Right lobe of liver (tissue), 6 donors: ENCODE data around the gene LRRC15. TPM values are rescaled to one million over a fixed set of nuclear protein-coding genes. Genes with fewer than 3 reads are reported as not detected.
A peak's percentile ranks its signal among the peaks of the same experiment; 100 is the strongest.

Source experiments
- ATAC-seq, 4 donors: fragments of 200-7000 bp; cut with Tn5 transposase; one replicate each; pipeline ENCODE4 v1.9.1; 2020; ENCODE audit warnings: mild to moderate bottlenecking in 4 of 4, moderate library complexity in 4 of 4
- DNase-seq, 3 donors: peaks; one replicate each; pipeline ENCODE4 v3.0.0-alpha.2; 2020
- H3K27ac ChIP-seq, 3 donors: fragments of 200-600 bp; one replicate each; pipeline ENCODE4 v1.8.0; 2022
- H3K27me3 ChIP-seq, 2 donors: fragments of 200-600 bp; one replicate each; pipeline ENCODE4 v1.8.0; 2022
- H3K36me3 ChIP-seq, 4 donors: fragments of 200-600 bp; sonication (generic) in 1 of 4; one replicate each; pipeline versions ENCODE4 v1.5.1 to v1.8.0; 2017 to 2022; ENCODE audit warnings: control low read depth in 1 of 4
- H3K4me1 ChIP-seq, 4 donors: fragments of 200-600 bp; sonication (generic) in 1 of 4; one replicate each; pipeline versions ENCODE4 v1.5.1 to v1.8.0; 2017 to 2022; ENCODE audit warnings: control low read depth in 1 of 4
- H3K4me3 ChIP-seq, 3 donors: fragments of 200-600 bp; one replicate each; pipeline ENCODE4 v1.8.0; 2022
- H3K9me3 ChIP-seq, 4 donors: fragments of 200-600 bp; sonication (generic) in 1 of 4; one replicate each; pipeline versions ENCODE4 v1.5.1 to v1.8.0; 2017 to 2022; ENCODE audit warnings: control low read depth in 1 of 4
- POLR2A ChIP-seq: fragments of 450-650 bp; IDR thresholded peaks from one replicate; pipeline ENCODE4 v1.6.1; 2017; ENCODE audit warnings: antibody characterized with exemption, mild to moderate bottlenecking
- WGBS: methylation state at CpG from one replicate; pipeline ENCODE4 v1.1.6; 2018; ENCODE audit warnings: low coverage, low lambda C conversion rate; ENCODE audit not compliant: insufficient coverage; ENCODE audit errors: missing lambda C conversion rate; 5-methylcytosine and 5-hydroxymethylcytosine counted together
- intact Hi-C, 2 donors: fragments of 100-400 bp; cut with DNase I; formaldehyde crosslinking; loops; one replicate each; pipeline versions ENCODE4 v1.11.2 to v1.14.1; 2022
- total RNA-seq, 6 experiments: library from RNA; depleted of rRNA in 2 of 6; stranded (reverse); fragments of >200 nt in 2 of 6; fragmentation: NEBNext Ultra II Directional in 3 of 6; extraction: Animal tissue kit (Norgen Biotek cat#: 25700) in 3 of 6; gene quantifications; one replicate each; pipeline versions ENCODE4 v1.1.0 to v1.2.4, GENCODE V29; 2016 to 2023
- TF ChIP-seq, protein P1 (sequence below), 4 donors: fragments of 200-600 bp in 3 of 4; fragments of 450-650 bp in 1 of 4; IDR thresholded peaks; one replicate each; pipeline versions ENCODE4 v1.5.1 to v1.8.0; 2016 to 2022; ENCODE audit warnings: antibody characterized with exemption in 4 of 4, mild to moderate bottlenecking in 2 of 4
- donor health status: DM: no; HTN: yes; CAD: no.
- donor health status: DM: no; HTN: no; CAD: no.
- donor health status: DM: no; HTN: no; CAD: no.
- donor health status: DM: no; HTN: yes; CAD: no.
- donor health status: DM: no; HTN: yes; CAD: no.

The LRRC15 gene
- total RNA-seq, 6 experiments from 2014 or later: 0.07 to 0.37 (median 0.09) TPM; not detected in 1

DNA sequence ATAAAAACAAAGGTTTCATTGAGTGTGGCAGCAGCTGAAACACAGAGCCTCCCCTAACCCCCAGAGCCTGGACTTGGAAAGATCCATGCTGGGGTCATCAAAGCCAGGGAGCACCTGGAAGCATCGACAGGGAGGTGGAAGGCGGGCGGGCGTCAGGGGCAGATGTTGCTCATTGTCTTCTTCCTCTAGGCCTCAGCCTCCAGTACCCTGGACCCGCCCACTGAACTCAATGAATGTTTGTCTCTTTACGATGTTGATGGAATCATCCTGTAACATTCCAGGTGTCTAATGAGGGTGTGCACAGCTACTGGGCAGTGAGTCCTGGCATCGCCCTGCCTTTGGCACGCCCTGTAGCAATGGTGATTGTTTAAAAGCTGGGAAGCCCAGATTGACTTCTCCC is 19.7 kb upstream of the LRRC15 start:
- TF ChIP-seq, protein P1, sequence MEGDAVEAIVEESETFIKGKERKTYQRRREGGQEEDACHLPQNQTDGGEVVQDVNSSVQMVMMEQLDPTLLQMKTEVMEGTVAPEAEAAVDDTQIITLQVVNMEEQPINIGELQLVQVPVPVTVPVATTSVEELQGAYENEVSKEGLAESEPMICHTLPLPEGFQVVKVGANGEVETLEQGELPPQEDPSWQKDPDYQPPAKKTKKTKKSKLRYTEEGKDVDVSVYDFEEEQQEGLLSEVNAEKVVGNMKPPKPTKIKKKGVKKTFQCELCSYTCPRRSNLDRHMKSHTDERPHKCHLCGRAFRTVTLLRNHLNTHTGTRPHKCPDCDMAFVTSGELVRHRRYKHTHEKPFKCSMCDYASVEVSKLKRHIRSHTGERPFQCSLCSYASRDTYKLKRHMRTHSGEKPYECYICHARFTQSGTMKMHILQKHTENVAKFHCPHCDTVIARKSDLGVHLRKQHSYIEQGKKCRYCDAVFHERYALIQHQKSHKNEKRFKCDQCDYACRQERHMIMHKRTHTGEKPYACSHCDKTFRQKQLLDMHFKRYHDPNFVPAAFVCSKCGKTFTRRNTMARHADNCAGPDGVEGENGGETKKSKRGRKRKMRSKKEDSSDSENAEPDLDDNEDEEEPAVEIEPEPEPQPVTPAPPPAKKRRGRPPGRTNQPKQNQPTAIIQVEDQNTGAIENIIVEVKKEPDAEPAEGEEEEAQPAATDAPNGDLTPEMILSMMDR (IDR thresholded peaks at IDR 0.05): no peak
- TF ChIP-seq POLR2A: no peak
- no peak for ATAC-seq
- Histone ChIP-seq H3K27me3 (no peaks in the 10 kb centered on the region), H3K27ac (no peak overlapping the region), H3K9me3 (no peaks in the 10 kb centered on the region), H3K4me1 (no peaks in the 10 kb centered on the region), H3K36me3 (no peaks in the 10 kb centered on the region), H3K4me3 (no peak overlapping the region)
- 96% methylated on average over 4 of the region's 8 CpGs for WGBS
- DNase-seq: no peak
- intact Hi-C loops: no loop called here

DNA sequence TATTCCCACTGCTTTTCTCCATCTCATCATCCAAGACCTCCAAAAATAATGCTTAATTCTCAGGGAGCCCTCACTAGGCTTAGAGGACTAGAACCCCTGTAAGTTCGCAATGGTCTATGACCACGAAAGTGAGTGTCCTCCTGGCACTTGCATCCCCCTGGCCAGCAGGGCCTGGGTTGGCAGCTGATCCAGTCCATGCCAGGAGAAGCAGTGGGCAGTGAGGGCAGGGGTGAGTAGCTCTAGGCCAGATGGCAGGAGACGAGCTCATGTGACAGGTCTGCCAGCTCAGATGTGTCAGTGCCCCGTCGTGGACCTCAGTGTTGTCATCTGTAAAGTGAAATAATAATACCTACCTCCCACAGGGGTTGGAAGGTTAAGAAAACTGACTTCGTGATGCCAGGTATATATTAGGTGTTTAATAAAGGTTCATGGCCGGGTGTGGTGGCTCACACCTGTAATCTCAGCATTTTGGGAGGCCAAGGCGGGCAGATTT is 18.4 kb upstream of the LRRC15 start:
- Histone ChIP-seq H3K27ac (no peak overlapping the region), H3K36me3 (no peaks in the 10 kb centered on the region), H3K4me1 (no peaks in the 10 kb centered on the region), H3K9me3 (no peaks in the 10 kb centered on the region), H3K27me3 (no peaks in the 10 kb centered on the region), H3K4me3 (no peak overlapping the region)
- TF ChIP-seq POLR2A: no peak
- TF ChIP-seq, protein P1 (IDR thresholded peaks at IDR 0.05): no peak
- DNase-seq (no peak), ATAC-seq (no peak)
- intact Hi-C loops: no loop called here
- WGBS: 89% methylated on average over 6 of the region's 8 CpGs

DNA sequence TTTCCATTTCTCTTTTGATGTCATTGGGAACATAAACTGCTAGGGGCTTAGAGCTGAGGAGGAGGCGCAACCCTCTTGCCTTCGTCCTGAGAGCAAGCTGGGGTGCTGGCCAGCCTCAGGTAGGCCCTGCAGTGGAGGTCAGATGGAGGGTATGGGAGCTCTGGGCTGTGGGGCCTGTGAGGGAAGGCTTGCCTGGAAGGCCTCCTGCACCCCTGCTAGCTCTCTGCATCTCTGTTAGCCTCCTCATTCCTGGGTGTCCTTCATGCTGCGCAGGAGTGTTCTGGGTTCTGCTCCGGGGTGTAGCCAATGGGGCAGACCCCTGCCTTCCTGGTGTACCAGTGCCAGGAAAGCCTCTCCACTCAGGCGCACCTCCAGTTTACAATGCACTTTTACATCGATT is 17.7 kb upstream of the LRRC15 start:
- WGBS: 89% methylated on average over 5 of the region's 6 CpGs

DNA sequence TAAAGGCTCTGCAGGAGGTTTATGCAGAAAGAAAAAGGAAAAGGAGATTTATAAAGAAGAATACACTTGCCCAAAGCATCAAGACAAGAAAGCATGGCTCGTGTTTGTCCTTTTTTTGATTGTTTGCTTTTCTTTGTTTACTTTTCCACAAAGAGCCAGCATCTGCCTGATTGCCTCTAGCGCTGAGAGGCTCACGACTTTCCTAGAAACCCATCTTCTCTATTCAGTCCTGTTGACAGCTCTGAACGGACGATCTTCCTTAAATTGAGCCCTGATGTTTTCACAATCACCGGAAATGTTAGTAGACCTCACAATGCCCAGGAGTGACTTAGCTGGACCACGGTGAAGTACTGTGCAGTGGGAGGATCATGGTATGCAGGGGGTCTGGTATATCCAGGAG is 17.1 kb upstream of the LRRC15 start:
- intact Hi-C loops: no loop called here
- Histone ChIP-seq H3K36me3 (no peaks in the 10 kb centered on the region), H3K27me3 (no peaks in the 10 kb centered on the region), H3K9me3 (no peaks in the 10 kb centered on the region), H3K4me3 (no peak overlapping the region), H3K27ac (no peak overlapping the region), H3K4me1 (no peaks in the 10 kb centered on the region)
- DNase-seq (no peak), ATAC-seq (peak; percentile 47 to 72 (median 58))
- 18% methylated on average over 7 of the region's 7 CpGs for WGBS
- TF ChIP-seq POLR2A: no peak
- TF ChIP-seq, protein P1 (IDR thresholded peaks at IDR 0.05): no peak

More for the DNA sequence above, 17.7 kb upstream of the LRRC15 start:
- no peak overlapping the region for H3K4me3 ChIP-seq
- ATAC-seq (no peak), DNase-seq (no peak)
- TF ChIP-seq, protein P1 (IDR thresholded peaks at IDR 0.05): no peak
- TF ChIP-seq POLR2A: no peak
- no peaks in the 10 kb centered on the region for H3K4me1 ChIP-seq
- no peaks in the 10 kb centered on the region for H3K27me3 ChIP-seq
- H3K36me3 ChIP-seq: no peaks in the 10 kb centered on the region
- intact Hi-C loops: no loop called here
- no peaks in the 10 kb centered on the region for H3K9me3 ChIP-seq
- H3K27ac ChIP-seq: no peak overlapping the region

DNA sequence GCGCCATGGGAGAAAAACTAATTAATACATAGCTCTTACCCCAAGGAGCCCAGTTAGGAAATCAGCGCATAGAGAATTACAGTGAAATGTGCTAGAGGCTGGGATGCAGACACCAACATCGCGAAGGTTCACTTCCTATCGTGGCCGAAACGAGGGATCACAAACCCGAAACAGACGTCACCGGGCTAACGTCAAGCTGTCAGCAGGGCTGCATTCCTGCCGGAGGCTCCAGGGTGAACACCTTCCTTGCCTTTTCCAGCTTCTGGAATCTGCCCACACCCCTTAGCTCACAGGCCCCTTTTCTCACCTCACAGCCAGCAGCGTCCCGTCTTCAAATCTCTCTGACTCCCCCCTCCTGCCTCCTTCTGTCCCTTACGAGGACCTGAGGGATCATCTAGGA is 16.5 kb upstream of the LRRC15 start:
- H3K4me3 ChIP-seq: no peak overlapping the region
- ATAC-seq (no peak), DNase-seq (peak in 1 of 3 donors; percentile 16)
- no peaks in the 10 kb centered on the region for H3K4me1 ChIP-seq
- H3K36me3 ChIP-seq: no peaks in the 10 kb centered on the region
- no peak overlapping the region for H3K27ac ChIP-seq
- H3K27me3 ChIP-seq: no peaks in the 10 kb centered on the region
- 78% methylated on average over 11 of the region's 15 CpGs for WGBS
- intact Hi-C loops: no loop called here
- H3K9me3 ChIP-seq: no peaks in the 10 kb centered on the region
- TF ChIP-seq, protein P1 (IDR thresholded peaks at IDR 0.05): no peak
- no peak for TF ChIP-seq POLR2A
